DND-41 (cell line): ENCODE data around the gene COQ2.

ENCODE experiments used
- CTCF ChIP-seq: IDR thresholded peaks from 2 replicates; pipeline ENCODE4 v1.5.1; 2012; ENCODE audit warnings: borderline replicate concordance, low read length, moderate library complexity, mild to moderate bottlenecking; ENCODE audit not compliant: poor library complexity, severe bottlenecking; ENCODE audit errors: extremely low read depth
- EZH2 ChIP-seq: IDR thresholded peaks from 3 replicates; pipeline ENCODE4 v1.6.1; 2012; ENCODE audit warnings: borderline replicate concordance, low read depth, mild to moderate bottlenecking, moderate library complexity, low read length, inconsistent platforms; ENCODE audit not compliant: severe bottlenecking

GRCh38 chr4:83305187-83305586 is 20.6 kb upstream of the COQ2 start:
- TF ChIP-seq CTCF: no peak
- no peak for TF ChIP-seq EZH2
